ENCODE measurements around the gene TRABD2A.
"Not testable (repeated sequence)": the region's sequence is repeated elsewhere in the genome, so short reads cannot be mapped to it uniquely, and the experiment has no call there.

The TRABD2A gene

GRCh38 chr2:84880645-84881521 is at the start of gene TRABD2A:
TSS of gene TRABD2A (minus strand) at chr2:84881084. CDS start at chr2:84881039, 45 bp downstream.
- DNase-seq = no peak

- DNase-seq = no peak
These were observed 46.4 kb upstream of the TRABD2A start for GRCh38 chr2:84927275-84927627.

- DNase-seq = peak; percentile 83
These were observed 45.0 kb upstream of the TRABD2A start for GRCh38 chr2:84925724-84926376.

- DNase-seq = no peak
These were observed 44.4 kb upstream of the TRABD2A start for GRCh38 chr2:84925336-84925723.

GRCh38 chr2:84924173-84925106 is 43.6 kb upstream of the TRABD2A start:
- DNase-seq = no peak

GRCh38 chr2:84923009-84923408 is 42.1 kb upstream of the TRABD2A start:
- DNase-seq = no peak

- no peak for DNase-seq
These were observed 39.1 kb upstream of the TRABD2A start for GRCh38 chr2:84919885-84920580.

- no peak for DNase-seq
These were observed 37.5 kb upstream of the TRABD2A start for GRCh38 chr2:84918430-84918829.

GRCh38 chr2:84917821-84918220 is 36.9 kb upstream of the TRABD2A start:
- DNase-seq = not testable (repeated sequence)

GRCh38 chr2:84915675-84916074 is 34.8 kb upstream of the TRABD2A start:
- not testable (repeated sequence) for DNase-seq

- no peak for DNase-seq
These were observed 33.5 kb upstream of the TRABD2A start for GRCh38 chr2:84914334-84914733.

GRCh38 chr2:84912984-84913383 is 32.1 kb upstream of the TRABD2A start:
- no peak for DNase-seq

GRCh38 chr2:84911135-84911678 is 30.3 kb upstream of the TRABD2A start:
- no peak for DNase-seq

- DNase-seq = no peak
These were observed 28.2 kb upstream of the TRABD2A start for GRCh38 chr2:84908948-84909713.

GRCh38 chr2:84906900-84907714 is 26.2 kb upstream of the TRABD2A start:
- DNase-seq = no peak

- DNase-seq = no peak
These were observed 25.4 kb upstream of the TRABD2A start for GRCh38 chr2:84906108-84906899.

- DNase-seq = peak; percentile 74
These were observed 24.6 kb upstream of the TRABD2A start, which contains the start of gene TMSB10 for GRCh38 chr2:84905181-84906107. TSS of gene TMSB10 (plus strand) at chr2:84905656.

- no peak for DNase-seq
These were observed 23.9 kb upstream of the TRABD2A start for GRCh38 chr2:84904717-84905174.
